Activated T-cell treated with anti-CD3 and anti-CD28 coated beads, Interleukin-2, amount 50 U/mL, for 4 hours (primary cell): ENCODE data around the gene DAPK1. TPM values are rescaled to one million over a fixed set of nuclear protein-coding genes. Genes with fewer than 3 reads are reported as not detected.

ENCODE experiments used
- ATAC-seq, 2 donors: fragments of 200-7000 bp; cut with Tn5 transposase; one replicate each; pipeline ENCODE4 v1.10.0; 2021
- DNase-seq: peaks from one replicate; pipeline ENCODE4 v3.0.0-alpha.2; 2020
- H3K27me3 Mint-ChIP-seq: one replicate; pipeline ENCODE4 v1.8.0; 2021; ENCODE audit warnings: low read depth, mixed read lengths
- H3K36me3 Mint-ChIP-seq: one replicate; pipeline ENCODE4 v1.8.0; 2022; ENCODE audit warnings: mixed read lengths; ENCODE audit not compliant: insufficient read depth
- H3K4me1 Mint-ChIP-seq: one replicate; pipeline ENCODE4 v1.8.0; 2021; ENCODE audit warnings: low read depth, mixed read lengths
- H3K4me3 Mint-ChIP-seq: one replicate; pipeline ENCODE4 v1.8.0; 2021; ENCODE audit warnings: mild to moderate bottlenecking, moderate library complexity, mixed read lengths
- H3K9me3 Mint-ChIP-seq: one replicate; pipeline ENCODE4 v1.8.0; 2021; ENCODE audit warnings: mixed read lengths
- total RNA-seq, 3 donors: library from RNA; stranded (reverse); gene quantifications; one replicate each; pipeline ENCODE4 v1.2.1, GENCODE V29; 2021

The DAPK1 gene
- total RNA-seq, 3 donors from 2014 or later = 2.7 to 4.2 (median 4.0) TPM

DNA sequence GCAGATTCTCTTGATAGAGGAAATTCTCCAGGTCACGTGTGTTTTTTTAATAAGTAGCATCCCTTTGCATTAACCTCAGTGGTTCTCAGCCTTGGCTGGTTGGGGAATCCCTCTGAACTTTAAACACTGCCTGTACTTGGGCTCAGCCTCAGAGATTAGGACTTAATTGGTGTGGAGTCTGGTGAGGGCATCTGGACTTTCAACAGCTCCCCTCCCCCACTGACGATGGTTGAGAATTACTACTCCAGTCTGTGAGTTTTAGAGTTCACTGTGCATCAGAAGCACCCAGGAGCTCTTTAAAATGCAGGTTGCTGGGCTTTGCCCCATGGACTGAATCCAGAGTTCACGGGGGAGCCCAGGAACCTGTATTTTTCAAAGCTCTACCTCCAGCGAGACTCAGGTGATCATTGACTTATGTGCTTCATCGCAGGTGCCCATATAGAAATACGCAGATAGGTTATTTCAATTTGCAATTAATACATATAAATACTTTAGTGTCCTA, 71.4 kb downstream of the DAPK1 start:
- H3K27me3 Mint-ChIP-seq = peaks cover 1% of the 10 kb centered on the region
- H3K4me1 Mint-ChIP-seq = no peaks in the 10 kb centered on the region
- no peak for ATAC-seq
- no peak for DNase-seq
- H3K4me3 Mint-ChIP-seq = no peak overlapping the region
- no peaks in the 10 kb centered on the region for H3K9me3 Mint-ChIP-seq
- no peaks in the 10 kb centered on the region for H3K36me3 Mint-ChIP-seq

DNA sequence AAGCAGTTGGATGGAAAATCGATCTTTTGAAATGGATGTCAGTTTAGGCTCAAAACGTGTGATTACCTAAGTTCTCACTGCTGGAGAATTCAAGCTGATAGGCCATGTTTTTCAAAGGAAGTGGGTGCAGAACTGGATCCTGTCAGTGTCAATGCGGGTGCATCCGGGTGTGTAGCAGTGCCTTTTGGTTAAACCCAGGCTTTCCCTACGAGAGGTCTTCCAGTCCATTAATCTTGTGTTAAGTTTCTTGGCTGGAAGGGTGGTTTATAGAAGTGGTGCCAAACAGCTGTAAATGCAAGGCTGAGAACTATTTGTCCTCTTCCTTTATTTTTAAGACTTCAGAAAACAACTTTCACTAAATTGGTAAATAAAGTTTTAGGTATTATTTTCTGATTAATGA, 71.9 kb downstream of the DAPK1 start:
- Mint-ChIP-seq H3K27me3 (no peaks in the 10 kb centered on the region), H3K36me3 (no peaks in the 10 kb centered on the region), H3K4me3 (no peak overlapping the region), H3K4me1 (no peaks in the 10 kb centered on the region), H3K9me3 (no peaks in the 10 kb centered on the region)
- DNase-seq (no peak), ATAC-seq (no peak)

DNA sequence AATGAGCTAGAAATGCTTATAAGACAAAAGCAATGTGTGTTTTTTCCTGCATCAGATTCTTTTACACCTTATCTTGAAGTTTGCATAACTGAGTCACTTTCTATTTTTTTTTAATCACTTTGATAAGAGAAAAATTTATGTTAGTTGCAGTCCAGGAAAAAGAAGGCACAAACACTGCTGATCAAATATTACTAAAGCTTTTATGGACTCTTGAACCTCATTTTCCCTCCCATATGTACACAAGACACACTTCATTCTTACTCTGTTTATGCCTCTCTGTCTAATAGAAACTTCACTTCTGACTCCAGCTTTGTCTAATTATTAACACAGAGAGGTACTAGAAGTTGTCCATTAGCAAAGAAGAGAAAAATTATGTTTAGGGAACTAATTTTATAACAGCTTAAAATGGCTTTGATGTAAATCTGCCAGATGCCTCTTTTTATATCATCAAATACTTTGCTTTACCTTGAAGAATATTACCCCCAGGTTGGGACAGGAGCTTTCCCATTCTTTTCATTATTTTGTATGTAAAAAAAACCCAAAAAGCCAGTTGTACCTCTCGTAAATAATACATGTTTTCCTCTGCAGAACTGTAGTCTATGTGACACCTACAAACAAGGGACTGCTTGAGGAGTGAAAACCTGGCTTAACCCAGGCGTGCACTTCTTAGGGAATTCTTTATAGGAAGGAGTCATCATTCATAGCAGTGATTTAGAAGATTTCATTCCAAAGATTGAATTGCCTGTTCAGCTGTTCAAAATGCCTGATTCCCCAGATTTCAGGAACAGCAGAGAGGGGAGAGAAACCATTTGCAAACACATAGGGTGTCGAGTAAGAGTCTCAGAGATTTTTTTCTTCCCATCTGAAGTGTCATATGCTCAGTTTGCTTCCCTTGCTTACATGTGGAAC, 72.6 kb downstream of the DAPK1 start:
- DNase-seq (no peak), ATAC-seq (no peak)
- Mint-ChIP-seq H3K27me3 (no peaks in the 10 kb centered on the region), H3K4me3 (no peak overlapping the region), H3K4me1 (no peaks in the 10 kb centered on the region), H3K36me3 (no peaks in the 10 kb centered on the region), H3K9me3 (no peaks in the 10 kb centered on the region)

DNA sequence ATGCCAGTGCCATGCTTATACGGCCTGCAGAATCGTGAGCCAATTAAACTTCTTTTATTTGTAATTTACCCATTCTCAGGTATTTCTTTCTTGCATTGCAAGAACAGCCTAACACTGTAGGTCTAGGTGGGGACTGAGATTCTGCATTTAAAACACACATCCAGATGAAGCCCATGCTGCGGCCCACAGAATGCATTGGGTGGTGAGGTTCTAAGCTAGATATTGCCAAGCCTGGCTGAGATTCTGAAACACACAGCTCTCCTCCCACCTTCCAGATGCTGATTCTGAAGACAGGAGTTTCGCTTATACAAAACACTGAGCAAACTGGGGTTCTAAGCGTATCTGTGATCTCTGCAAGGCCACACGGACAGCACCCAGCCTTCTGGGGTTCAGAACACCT, 75.1 kb downstream of the DAPK1 start:
- no peaks in the 10 kb centered on the region for H3K27me3 Mint-ChIP-seq
- no peaks in the 10 kb centered on the region for H3K36me3 Mint-ChIP-seq
- no peaks in the 10 kb centered on the region for H3K9me3 Mint-ChIP-seq
- no peaks in the 10 kb centered on the region for H3K4me1 Mint-ChIP-seq
- H3K4me3 Mint-ChIP-seq = no peak overlapping the region
- DNase-seq (no peak), ATAC-seq (no peak)

DNA sequence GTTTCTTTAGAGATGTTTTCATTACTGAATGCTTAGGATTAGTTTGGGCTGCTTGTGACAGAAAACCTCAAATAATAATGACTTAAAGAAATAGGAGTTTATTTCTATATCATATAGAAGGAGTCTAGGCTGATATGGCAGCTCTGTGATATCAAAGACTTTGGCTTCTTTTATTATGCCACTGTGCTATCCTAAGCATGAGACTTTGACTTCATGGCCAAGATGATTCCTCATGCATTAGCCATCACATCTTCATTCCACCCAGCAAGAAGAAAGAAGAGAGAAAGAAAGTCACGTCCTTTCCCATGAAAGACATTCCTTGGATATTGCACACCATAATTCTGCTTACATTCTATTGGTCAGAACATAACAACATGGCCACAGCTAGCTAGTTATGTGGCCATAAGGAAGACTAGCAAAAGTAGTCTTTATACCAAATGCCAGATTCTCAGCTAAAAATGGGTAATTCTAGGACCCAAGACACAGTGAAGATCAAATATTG, 76.2 kb downstream of the DAPK1 start:
- H3K36me3 Mint-ChIP-seq = no peaks in the 10 kb centered on the region
- DNase-seq (no peak), ATAC-seq (no peak)
- H3K4me3 Mint-ChIP-seq = no peak overlapping the region
- H3K27me3 Mint-ChIP-seq = no peaks in the 10 kb centered on the region
- H3K9me3 Mint-ChIP-seq = no peaks in the 10 kb centered on the region
- H3K4me1 Mint-ChIP-seq = no peaks in the 10 kb centered on the region

DNA sequence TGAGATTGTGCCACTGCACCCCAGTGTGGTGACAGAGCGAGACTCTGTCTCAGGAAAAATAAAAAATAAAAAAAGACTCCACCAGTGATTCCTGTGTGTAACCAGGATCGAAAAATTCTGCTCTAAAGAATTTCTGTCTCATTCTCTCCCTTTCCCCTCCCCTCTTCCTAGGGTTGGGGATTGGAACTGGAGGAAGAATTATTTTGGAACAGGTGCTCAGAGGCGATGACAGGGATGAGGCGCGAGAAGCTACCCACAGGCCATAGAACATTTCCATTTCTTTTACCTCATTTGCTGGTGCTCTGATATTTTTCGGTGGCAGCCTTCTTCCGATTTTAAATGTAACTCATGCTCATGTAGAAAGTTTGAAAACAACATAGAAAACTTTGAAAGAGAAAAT, 80.1 kb downstream of the DAPK1 start:
- no peak overlapping the region for H3K4me3 Mint-ChIP-seq
- H3K27me3 Mint-ChIP-seq = no peaks in the 10 kb centered on the region
- H3K36me3 Mint-ChIP-seq = no peaks in the 10 kb centered on the region
- ATAC-seq = no peak
- DNase-seq = no peak
- H3K4me1 Mint-ChIP-seq = no peaks in the 10 kb centered on the region
- H3K9me3 Mint-ChIP-seq = no peaks in the 10 kb centered on the region

DNA sequence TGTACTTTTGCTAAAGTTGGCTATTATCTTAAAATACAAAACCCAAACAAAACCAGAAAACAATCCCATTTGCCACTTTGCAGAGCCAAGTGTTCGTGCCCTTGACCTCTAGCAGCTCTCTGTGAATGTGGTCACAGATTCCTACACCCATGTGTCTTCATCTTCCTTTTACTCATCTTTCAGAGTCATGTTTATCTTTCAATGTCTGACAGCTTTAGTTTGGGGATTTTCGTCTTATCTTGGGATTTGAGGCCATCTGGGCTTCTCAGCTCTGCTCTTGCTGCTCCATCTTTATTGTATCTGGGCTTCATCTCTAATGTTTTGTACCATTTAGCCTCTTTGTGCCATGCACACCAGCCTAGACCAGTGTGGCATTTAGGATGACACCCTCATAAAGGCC, 81.0 kb downstream of the DAPK1 start:
- ATAC-seq (no peak), DNase-seq (no peak)
- Mint-ChIP-seq H3K4me3 (no peak overlapping the region), H3K4me1 (no peaks in the 10 kb centered on the region), H3K27me3 (no peaks in the 10 kb centered on the region), H3K36me3 (no peaks in the 10 kb centered on the region), H3K9me3 (no peaks in the 10 kb centered on the region)

DNA sequence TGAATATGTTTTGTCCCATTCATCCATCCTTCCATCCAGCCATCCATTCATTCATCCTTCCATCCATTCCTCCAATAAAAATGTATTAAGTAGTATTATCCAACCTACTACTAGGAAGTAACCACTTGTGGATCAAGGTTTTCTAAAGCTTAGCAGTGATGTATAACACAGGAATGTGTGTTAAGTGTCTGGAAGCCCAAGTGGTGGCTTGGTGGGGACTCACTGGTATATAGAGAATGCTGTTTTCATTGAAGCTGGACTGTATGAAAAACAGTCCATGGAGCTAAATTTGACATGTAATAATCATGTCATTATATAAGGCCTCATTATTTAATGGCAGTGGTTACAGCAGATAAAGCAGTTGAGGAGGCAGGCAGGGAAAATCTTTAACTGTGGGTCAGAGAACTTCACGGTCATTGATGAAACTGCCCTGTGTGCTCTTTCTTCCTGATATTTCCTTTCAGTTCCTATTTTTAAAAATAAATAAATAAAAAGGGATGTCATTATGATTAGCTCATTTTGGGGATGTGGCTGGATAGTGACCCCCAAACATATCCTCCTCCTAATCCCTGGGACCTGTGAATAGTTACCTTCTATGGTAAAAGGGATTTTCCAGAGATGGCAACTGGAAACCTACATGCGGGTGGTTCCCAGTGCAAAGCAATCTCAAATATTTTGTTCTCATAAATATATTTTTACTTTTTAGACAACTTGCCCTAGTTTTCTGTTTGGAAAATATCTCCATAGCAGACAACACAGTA, 82.3 kb downstream of the DAPK1 start:
- H3K4me1 Mint-ChIP-seq = no peaks in the 10 kb centered on the region
- H3K27me3 Mint-ChIP-seq = no peaks in the 10 kb centered on the region
- no peak overlapping the region for H3K4me3 Mint-ChIP-seq
- H3K9me3 Mint-ChIP-seq = no peaks in the 10 kb centered on the region
- ATAC-seq = no peak
- no peak for DNase-seq
- no peaks in the 10 kb centered on the region for H3K36me3 Mint-ChIP-seq

DNA sequence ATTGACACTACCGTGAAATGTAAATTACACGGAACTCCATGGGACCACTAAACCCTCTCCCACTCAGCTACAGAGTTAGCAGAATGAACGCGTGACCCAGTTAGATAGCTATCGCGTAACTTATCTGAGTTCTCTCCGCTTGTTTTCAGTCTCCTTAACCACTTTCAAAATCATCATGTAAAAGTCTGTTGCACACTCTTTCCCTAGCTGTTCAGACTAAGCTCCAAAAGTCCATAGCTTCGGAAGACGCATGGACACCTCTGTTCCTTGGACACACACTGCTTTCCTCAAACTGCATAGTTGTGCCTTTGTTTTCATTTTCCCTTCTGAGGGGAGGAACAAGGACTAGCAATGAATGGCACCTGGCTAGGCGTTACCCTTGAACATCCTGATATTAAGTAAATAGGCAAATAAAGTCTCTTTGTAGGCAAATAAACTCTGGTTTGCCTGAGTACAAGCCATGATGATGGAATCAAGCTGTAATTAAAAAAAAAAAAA, 83.3 kb downstream of the DAPK1 start:
- no peaks in the 10 kb centered on the region for H3K9me3 Mint-ChIP-seq
- ATAC-seq (no peak), DNase-seq (no peak)
- H3K4me3 Mint-ChIP-seq = no peak overlapping the region
- H3K36me3 Mint-ChIP-seq = no peaks in the 10 kb centered on the region
- H3K27me3 Mint-ChIP-seq = no peaks in the 10 kb centered on the region
- no peaks in the 10 kb centered on the region for H3K4me1 Mint-ChIP-seq

DNA sequence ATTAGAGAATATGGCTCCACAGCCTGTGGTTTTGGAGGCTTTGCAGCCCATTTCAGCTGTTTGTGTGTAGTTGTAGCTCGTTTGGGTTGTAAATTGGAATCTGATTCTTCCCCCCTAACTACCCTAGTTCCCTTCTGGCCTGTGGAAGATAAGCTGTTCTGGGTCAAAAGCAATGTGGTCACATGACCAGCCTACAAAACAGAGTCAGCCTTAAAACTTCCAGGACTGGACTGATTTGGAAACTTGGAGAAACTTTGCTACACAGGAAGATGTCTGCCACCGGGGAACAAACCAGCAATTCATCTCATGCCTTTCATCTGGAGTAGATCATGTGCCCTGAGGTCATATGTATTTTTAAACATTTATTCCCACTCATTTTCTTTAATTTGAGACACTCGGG, 83.8 kb downstream of the DAPK1 start:
- H3K27me3 Mint-ChIP-seq = no peaks in the 10 kb centered on the region
- H3K4me3 Mint-ChIP-seq = no peak overlapping the region
- H3K9me3 Mint-ChIP-seq = no peaks in the 10 kb centered on the region
- ATAC-seq = no peak
- no peaks in the 10 kb centered on the region for H3K4me1 Mint-ChIP-seq
- H3K36me3 Mint-ChIP-seq = no peaks in the 10 kb centered on the region
- no peak for DNase-seq

DNA sequence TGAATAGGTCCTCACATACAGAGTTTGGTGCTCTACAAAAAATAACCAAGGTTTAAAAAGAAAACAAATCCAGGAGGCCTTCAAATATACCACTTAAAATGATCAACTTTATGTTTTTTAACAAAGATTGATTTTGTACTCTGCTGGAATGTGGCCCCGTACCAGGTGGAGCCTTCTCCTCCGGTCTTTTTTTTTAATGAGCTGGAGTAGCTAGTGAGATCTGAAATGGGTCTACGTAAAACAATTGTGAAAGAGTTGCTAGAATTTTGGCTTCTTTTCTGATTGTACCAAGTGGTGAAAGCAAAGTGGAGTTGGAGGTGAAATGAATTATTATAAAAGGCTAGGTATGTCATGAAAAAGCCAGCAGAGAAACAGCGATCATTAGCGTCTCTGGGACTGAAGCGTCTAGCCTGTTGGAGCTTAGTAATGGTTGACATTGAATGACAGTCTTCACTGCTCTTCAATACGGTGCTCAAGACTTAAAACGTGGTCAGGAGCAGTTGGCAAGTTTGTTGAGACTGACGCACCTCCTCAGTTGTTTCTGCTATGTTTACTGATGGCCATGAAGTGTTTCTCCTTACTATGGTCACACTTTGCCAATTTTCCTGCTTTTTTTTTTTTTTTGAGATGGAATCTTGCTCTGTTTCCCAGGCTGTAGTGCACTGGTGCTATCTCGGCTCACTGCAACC, 84.4 kb downstream of the DAPK1 start:
- Mint-ChIP-seq H3K4me1 (no peaks in the 10 kb centered on the region), H3K4me3 (no peak overlapping the region), H3K36me3 (no peaks in the 10 kb centered on the region), H3K27me3 (no peaks in the 10 kb centered on the region), H3K9me3 (no peaks in the 10 kb centered on the region)
- ATAC-seq = no peak
- DNase-seq = no peak

DNA sequence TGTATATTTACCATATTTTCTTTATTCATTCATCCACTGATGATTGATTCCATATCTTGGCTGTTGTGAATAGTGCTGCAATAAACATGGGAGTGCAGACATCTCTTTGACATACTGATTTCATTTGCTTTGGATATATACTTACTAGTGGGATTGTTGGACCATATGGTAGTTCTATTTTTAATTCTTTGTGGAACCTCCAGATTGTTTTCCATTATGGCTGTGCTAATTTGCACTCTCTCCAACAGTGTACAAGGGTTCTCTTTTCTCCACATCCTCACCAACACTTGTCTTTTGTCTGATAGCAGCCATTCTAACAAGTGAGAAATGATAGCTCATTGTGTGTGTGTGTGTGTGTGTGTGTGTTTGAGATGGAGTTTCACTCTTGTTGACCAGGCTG, 86.7 kb downstream of the DAPK1 start:
- H3K4me1 Mint-ChIP-seq = no peaks in the 10 kb centered on the region
- no peak overlapping the region for H3K4me3 Mint-ChIP-seq
- H3K9me3 Mint-ChIP-seq = no peaks in the 10 kb centered on the region
- DNase-seq = no peak
- ATAC-seq = no peak
- H3K27me3 Mint-ChIP-seq = no peaks in the 10 kb centered on the region
- H3K36me3 Mint-ChIP-seq = no peaks in the 10 kb centered on the region

DNA sequence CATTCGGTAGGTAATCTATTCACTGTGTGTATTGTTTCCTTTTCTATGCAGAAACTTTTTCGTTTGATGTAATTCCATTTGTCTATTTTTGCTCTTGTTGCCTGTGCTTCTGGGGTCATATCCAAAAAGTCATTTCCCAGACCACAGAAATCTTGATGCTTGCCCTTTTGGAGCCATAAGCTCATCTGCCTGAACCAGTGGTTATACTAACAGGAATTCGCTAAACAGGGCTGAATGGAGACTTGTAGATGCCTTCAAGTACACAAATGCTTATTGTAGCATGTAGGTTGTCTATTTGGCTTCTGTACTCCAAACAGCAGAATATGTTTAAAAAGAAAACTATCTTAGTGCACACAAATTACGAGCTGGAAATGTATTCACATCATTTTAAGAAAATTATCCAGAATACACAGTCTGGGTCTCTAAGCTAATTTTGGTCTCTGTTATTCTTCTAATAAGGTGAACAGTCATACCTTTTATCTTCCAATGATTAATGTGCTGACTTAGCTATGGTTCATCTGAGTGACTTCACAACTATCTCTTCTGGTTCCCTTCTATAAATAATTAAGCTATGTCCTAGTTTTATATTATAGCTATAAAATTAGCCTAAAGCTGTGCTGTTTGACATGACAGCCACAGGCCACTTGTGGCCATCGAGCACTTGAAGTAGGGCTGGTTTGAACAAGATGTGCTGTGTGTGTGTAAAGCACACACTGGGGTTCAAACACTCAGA, 87.6 kb downstream of the DAPK1 start:
- Mint-ChIP-seq H3K9me3 (no peaks in the 10 kb centered on the region), H3K27me3 (no peaks in the 10 kb centered on the region), H3K4me1 (no peaks in the 10 kb centered on the region), H3K36me3 (no peaks in the 10 kb centered on the region), H3K4me3 (no peak overlapping the region)
- ATAC-seq (no peak), DNase-seq (no peak)
